Body of pancreas (tissue), 4 donors: ENCODE data around the gene MRTFA.

Source experiments
- POLR2A ChIP-seq, 3 donors: fragments of 450-650 bp; IDR thresholded peaks; one replicate each; pipeline ENCODE4 v1.6.1; 2016; ENCODE audit warnings: antibody characterized with exemption in 3 of 3, mild to moderate bottlenecking in 2 of 3
- TF ChIP-seq, protein P1 (sequence below), 7 experiments: fragments of 450-650 bp in 4 of 7; fragments of 200-600 bp in 3 of 7; sonication (generic) in 3 of 7; IDR thresholded peaks; one replicate each; pipeline ENCODE4 v1.5.1; 2016 to 2019; ENCODE audit warnings: antibody characterized with exemption in 7 of 7

DNA sequence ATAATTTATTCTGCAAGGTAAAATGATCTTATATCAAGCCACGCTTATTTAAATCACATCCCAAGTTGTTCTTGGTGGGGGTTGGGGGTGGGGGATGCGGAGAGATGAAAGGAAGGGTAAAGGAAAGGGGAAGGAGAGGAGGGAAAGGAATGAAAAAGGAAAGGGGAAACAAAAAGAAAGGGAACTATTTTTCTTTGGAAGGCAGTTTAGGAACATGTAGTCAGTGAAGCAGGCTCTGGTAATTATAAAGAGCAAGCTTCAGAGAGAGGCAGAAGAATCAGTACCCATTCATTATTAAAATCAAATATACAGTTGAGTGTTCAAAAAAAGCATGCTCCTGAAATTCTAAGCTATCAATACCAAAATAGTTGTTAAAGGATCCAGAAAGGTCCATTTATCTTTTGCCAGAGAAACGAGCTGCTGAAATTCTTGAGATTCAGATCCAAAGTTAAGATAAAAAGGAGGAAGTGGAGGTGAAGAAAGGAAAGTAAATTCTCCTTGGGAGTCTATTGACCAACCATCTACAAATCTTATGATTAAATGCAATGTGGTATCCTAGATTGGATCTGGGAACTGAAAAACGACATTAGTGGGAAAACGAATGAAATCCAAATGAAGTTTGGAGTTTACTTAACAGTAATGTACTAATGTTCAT, 158.7 kb downstream of the MRTFA start:
- TF ChIP-seq POLR2A (IDR thresholded peaks at IDR 0.05), result no peak
- TF ChIP-seq, protein P1, sequence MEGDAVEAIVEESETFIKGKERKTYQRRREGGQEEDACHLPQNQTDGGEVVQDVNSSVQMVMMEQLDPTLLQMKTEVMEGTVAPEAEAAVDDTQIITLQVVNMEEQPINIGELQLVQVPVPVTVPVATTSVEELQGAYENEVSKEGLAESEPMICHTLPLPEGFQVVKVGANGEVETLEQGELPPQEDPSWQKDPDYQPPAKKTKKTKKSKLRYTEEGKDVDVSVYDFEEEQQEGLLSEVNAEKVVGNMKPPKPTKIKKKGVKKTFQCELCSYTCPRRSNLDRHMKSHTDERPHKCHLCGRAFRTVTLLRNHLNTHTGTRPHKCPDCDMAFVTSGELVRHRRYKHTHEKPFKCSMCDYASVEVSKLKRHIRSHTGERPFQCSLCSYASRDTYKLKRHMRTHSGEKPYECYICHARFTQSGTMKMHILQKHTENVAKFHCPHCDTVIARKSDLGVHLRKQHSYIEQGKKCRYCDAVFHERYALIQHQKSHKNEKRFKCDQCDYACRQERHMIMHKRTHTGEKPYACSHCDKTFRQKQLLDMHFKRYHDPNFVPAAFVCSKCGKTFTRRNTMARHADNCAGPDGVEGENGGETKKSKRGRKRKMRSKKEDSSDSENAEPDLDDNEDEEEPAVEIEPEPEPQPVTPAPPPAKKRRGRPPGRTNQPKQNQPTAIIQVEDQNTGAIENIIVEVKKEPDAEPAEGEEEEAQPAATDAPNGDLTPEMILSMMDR (IDR thresholded peaks at IDR 0.05), result no peak
